Uterus (tissue), 4 donors: ENCODE data around the gene BANF2. TPM values are rescaled to one million over a fixed set of nuclear protein-coding genes. Genes with fewer than 3 reads are reported as not detected.
"Not testable (repeated sequence)": the region's sequence is repeated elsewhere in the genome, so short reads cannot be mapped to it uniquely, and the experiment has no call there.

ENCODE experiments used
- DNase-seq, 2 donors: peaks; one replicate each; pipeline ENCODE4 v3.0.0-alpha.2; 2019 to 2020
- H3K27ac ChIP-seq, 2 donors: fragments of 200-600 bp; sonication (generic); 1 replicate in 1 of 2; 2 replicates in 1 of 2; pipeline ENCODE4 v1.5.1; 2016 to 2018
- H3K27me3 ChIP-seq, 2 donors: fragments of 200-600 bp; sonication (generic); one replicate each; pipeline ENCODE4 v1.5.1; 2018 to 2019; ENCODE audit warnings: control low read depth in 1 of 2
- H3K36me3 ChIP-seq, 2 donors: fragments of 200-600 bp; sonication (generic); one replicate each; pipeline ENCODE4 v1.5.1; 2019; ENCODE audit warnings: control low read depth in 1 of 2
- H3K4me1 ChIP-seq, 2 donors: fragments of 200-600 bp; sonication (generic); one replicate each; pipeline ENCODE4 v1.5.1; 2018 to 2019; ENCODE audit warnings: control low read depth in 1 of 2
- H3K4me3 ChIP-seq, 2 donors: fragments of 200-600 bp; sonication (generic); 1 replicate in 1 of 2; 2 replicates in 1 of 2; pipeline ENCODE4 v1.5.1; 2018 to 2019; ENCODE audit warnings: mild to moderate bottlenecking in 1 of 2
- H3K9me3 ChIP-seq, 2 donors: fragments of 200-600 bp; sonication (generic); one replicate each; pipeline ENCODE4 v1.5.1; 2019; ENCODE audit warnings: control low read depth in 1 of 2
- CTCF ChIP-seq, 4 experiments: fragments of 200-600 bp in 2 of 4; fragments of 450-650 bp in 2 of 4; sonication (generic) in 2 of 4; IDR thresholded peaks; one replicate each; pipeline ENCODE4 v1.5.1; 2016 to 2019; ENCODE audit warnings: antibody characterized with exemption in 4 of 4, mild to moderate bottlenecking in 2 of 4, moderate library complexity in 1 of 4
- POLR2A ChIP-seq, 2 donors: fragments of 450-650 bp; IDR thresholded peaks; one replicate each; pipeline ENCODE4 v1.6.1; 2016; ENCODE audit warnings: antibody characterized with exemption in 2 of 2, mild to moderate bottlenecking in 1 of 2, moderate library complexity in 1 of 2
- intact Hi-C: fragments of 100-400 bp; cut with DNase I; formaldehyde crosslinking; loops from one replicate; pipeline ENCODE4 v1.15.1; 2023; ENCODE audit warnings: low total_unique reads
- total RNA-seq, 4 donors: library from RNA; depleted of rRNA in 3 of 4; stranded (reverse); fragments of >200 nt in 3 of 4; gene quantifications; one replicate each; pipeline versions ENCODE4 v1.1.0 to v1.2.4, GENCODE V29; 2014 to 2023
- donor health status: DM: yes; HTN: yes; CAD: no.

Gene BANF2
- total RNA-seq, 4 donors from 2014 or later = not detected

GRCh38 chr20:17767624-17768023, 67.9 kb downstream of the BANF2 start:
- Histone ChIP-seq H3K9me3 (no peaks in the 10 kb centered on the region), H3K27ac (no peak overlapping the region), H3K4me3 (no peak overlapping the region), H3K27me3 (no peaks in the 10 kb centered on the region), H3K36me3 (no peaks in the 10 kb centered on the region), H3K4me1 (no peaks in the 10 kb centered on the region)
- no peak for DNase-seq
- no peak for TF ChIP-seq POLR2A (IDR thresholded peaks at IDR 0.05)
- intact Hi-C loops = no loop called here

DNA sequence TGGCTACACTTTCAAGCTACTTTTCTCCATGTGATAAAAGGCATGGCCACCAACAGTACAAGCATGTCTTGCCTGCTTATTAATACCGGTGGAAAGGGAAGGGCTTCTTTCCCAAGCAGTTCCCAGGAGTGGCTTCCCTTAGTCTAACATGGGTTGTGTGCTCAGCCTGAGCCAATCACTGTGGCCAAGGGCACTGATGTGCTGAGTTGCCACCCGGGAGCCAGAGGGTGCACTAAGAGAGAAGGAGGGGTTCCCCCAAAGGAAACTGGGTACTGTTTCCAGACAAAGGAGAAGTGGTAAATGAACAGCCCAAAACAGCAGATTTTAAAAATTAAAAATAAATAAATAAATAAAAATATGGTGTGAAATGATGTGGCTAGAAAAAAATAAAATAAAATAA, 68.5 kb downstream of the BANF2 start:
- Histone ChIP-seq H3K27me3 (no peaks in the 10 kb centered on the region), H3K27ac (no peak overlapping the region), H3K9me3 (no peaks in the 10 kb centered on the region), H3K4me3 (no peak overlapping the region), H3K36me3 (no peaks in the 10 kb centered on the region), H3K4me1 (no peaks in the 10 kb centered on the region)
- intact Hi-C loops = no loop called here
- no peak for DNase-seq
- TF ChIP-seq CTCF (IDR thresholded peaks at IDR 0.05) (no peak), POLR2A (IDR thresholded peaks at IDR 0.05) (no peak)

DNA sequence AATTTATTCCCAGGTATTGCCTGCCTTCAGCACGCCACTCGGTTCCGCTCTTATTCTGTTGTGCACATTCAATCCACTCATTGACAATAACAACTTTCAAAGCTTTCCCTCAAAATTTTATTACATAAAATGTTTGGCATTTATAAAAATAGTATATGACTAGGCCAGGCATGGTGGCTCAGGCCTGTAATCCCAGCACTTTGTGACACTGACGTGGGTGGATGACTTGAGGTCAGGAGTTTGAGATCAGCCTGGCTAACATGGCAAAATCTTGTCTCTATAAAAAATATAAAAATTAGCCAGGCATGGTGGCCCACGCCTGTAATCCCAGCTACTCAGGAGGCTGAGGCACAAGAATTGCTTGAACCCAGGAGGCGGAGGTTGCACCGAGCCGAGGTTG, 70.0 kb downstream of the BANF2 start:
- H3K36me3 ChIP-seq, H3K4me1 ChIP-seq, DNase-seq, H3K27ac ChIP-seq, H3K27me3 ChIP-seq, intact Hi-C loops, H3K9me3 ChIP-seq, H3K4me3 ChIP-seq: not testable (repeated sequence)

GRCh38 chr20:17771206-17772004, 71.6 kb downstream of the BANF2 start:
- no peak for DNase-seq
- no peaks in the 10 kb centered on the region for H3K36me3 ChIP-seq
- TF ChIP-seq CTCF (IDR thresholded peaks at IDR 0.05) (no peak), POLR2A (IDR thresholded peaks at IDR 0.05) (no peak)
- no peak overlapping the region for H3K27ac ChIP-seq
- intact Hi-C loops = no loop called here
- H3K27me3 ChIP-seq = no peaks in the 10 kb centered on the region
- no peak overlapping the region for H3K4me3 ChIP-seq
- no peaks in the 10 kb centered on the region for H3K9me3 ChIP-seq
- no peaks in the 10 kb centered on the region for H3K4me1 ChIP-seq

GRCh38 chr20:17772005-17772343, 72.2 kb downstream of the BANF2 start:
- Histone ChIP-seq H3K9me3 (no peaks in the 10 kb centered on the region), H3K27me3 (no peaks in the 10 kb centered on the region), H3K4me1 (no peaks in the 10 kb centered on the region), H3K27ac (no peak overlapping the region), H3K36me3 (no peaks in the 10 kb centered on the region), H3K4me3 (no peak overlapping the region)
- no peak for DNase-seq
- TF ChIP-seq CTCF (IDR thresholded peaks at IDR 0.05) (no peak), POLR2A (IDR thresholded peaks at IDR 0.05) (no peak)
- intact Hi-C loops = no loop called here

- H3K36me3 ChIP-seq = no peaks in the 10 kb centered on the region
- H3K4me1 ChIP-seq = no peaks in the 10 kb centered on the region
- DNase-seq = no peak
- intact Hi-C loops = no loop called here
- TF ChIP-seq POLR2A (IDR thresholded peaks at IDR 0.05) (no peak), CTCF (IDR thresholded peaks at IDR 0.05) (no peak)
- H3K9me3 ChIP-seq = no peaks in the 10 kb centered on the region
- H3K27ac ChIP-seq = no peak overlapping the region
- no peak overlapping the region for H3K4me3 ChIP-seq
- no peaks in the 10 kb centered on the region for H3K27me3 ChIP-seq
Observed at GRCh38 chr20:17773619-17774018, 73.9 kb downstream of the BANF2 start.
